A549 treated with AZD9567 at 1 μM for 4 hours (cell line): Measurements from ENCODE around the gene P2RY10. TPM values are rescaled to one million over a fixed set of nuclear protein-coding genes. Genes with fewer than 3 reads are reported as not detected.

ENCODE experiments used
- total RNA-seq: library from RNA; stranded (reverse); fragments of 200-300 nt; extraction: Qiagen RNA extraction; gene quantifications from 5 replicates; pipeline ENCODE4 v1.2.3, GENCODE V29; 2022; ENCODE audit not compliant: insufficient read depth

P2RY10 gene, protein sequence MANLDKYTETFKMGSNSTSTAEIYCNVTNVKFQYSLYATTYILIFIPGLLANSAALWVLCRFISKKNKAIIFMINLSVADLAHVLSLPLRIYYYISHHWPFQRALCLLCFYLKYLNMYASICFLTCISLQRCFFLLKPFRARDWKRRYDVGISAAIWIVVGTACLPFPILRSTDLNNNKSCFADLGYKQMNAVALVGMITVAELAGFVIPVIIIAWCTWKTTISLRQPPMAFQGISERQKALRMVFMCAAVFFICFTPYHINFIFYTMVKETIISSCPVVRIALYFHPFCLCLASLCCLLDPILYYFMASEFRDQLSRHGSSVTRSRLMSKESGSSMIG
- total RNA-seq: not detected in 5 replicates

DNA sequence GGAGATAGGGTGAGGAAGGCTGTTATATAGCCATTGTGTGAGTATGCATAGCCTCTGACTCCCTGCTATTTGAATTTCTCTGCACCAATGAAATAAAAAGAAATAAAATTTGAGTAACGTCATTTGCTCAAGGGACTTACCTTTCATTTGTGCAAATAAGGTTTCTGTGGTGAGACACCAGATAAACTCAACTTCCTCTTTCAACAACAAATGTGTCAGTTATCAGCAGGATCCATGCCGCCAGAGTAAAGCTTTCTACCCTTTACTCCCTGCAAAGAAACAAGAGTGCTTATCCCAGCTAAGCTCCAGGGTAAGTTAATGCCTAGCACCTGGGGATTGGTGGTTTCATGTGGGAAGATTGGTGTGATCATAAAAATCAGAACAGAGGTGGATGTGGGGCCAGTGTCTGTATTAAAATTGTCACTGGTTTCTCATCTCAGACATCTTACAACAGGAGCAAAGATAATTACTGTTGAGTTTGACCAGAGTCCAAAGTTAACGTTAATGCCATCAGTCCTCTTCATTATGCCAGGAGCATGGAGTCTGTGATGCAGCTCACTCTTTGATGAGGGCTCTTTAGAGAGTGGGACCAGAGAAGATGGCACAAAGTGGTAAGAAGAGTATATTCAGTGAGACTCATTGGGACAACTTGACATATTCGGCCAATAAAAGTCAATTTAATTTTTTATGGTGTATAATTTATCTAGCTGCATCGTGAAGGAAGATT is at the start of gene P2RY10:
Gene P2RY10, plus strand, starts transcription at position 206 of the 727 bp plus-strand sequence. CDS start 15,130 bp downstream, outside the sequence.

Other genes starting within 250 kb of the P2RY10 start
- gene LPAR4, start 197.7 kb upstream of the P2RY10 start, total RNA-seq: not detected in 5 replicates
- not detected in 5 replicates for gene GPR174, start 199.3 kb downstream of the P2RY10 start, total RNA-seq